H1 (cell line): ENCODE measurements around the gene WNK3. TPM values are rescaled to one million over a fixed set of nuclear protein-coding genes. Genes with fewer than 3 reads are reported as not detected.

Experiments
- BCL11A ChIP-seq, 2 experiments: IDR thresholded peaks; one replicate each; pipeline ENCODE4 v1.6.1; 2011; ENCODE audit warnings: low read depth in 2 of 2, low read length in 2 of 2, mild to moderate bottlenecking in 2 of 2
- EZH2 ChIP-seq: fragments of 200-600 bp; sonication (generic); IDR thresholded peaks from 2 replicates; pipeline ENCODE4 v1.7.1; 2012; ENCODE audit warnings: low read depth, mild to moderate bottlenecking, moderate library complexity, low read length, inconsistent platforms; ENCODE audit not compliant: severe bottlenecking
- GTF2F1 ChIP-seq: IDR thresholded peaks from 2 replicates; pipeline ENCODE4 v1.6.1; 2012; ENCODE audit warnings: low read depth, low read length, improper control_type of control experiment, borderline replicate concordance
- RXRA ChIP-seq: IDR thresholded peaks from 2 replicates; pipeline ENCODE4 v1.6.1; 2011; ENCODE audit warnings: low read depth, mild to moderate bottlenecking, low read length, moderate library complexity; ENCODE audit not compliant: insufficient read depth
- SP1 ChIP-seq: IDR thresholded peaks from 2 replicates; pipeline ENCODE4 v1.6.1; 2011; ENCODE audit warnings: low read depth, low read length
- SRF ChIP-seq: IDR thresholded peaks from 2 replicates; pipeline ENCODE4 v1.6.1; 2011; ENCODE audit warnings: mild to moderate bottlenecking, low read depth, low read length, moderate library complexity
- polyA plus RNA-seq, 7 experiments: library from polyadenylated mRNA; depleted of rRNA in 3 of 7; stranded (reverse) in 5 of 7; unstranded in 2 of 7; fragments of >200 nt in 5 of 7; fragments of 200-250 nt in 2 of 7; gene quantifications; 1 replicate in 5 of 7; 2 replicates in 1 of 7; 4 replicates in 1 of 7; pipeline versions ENCODE4 v1.2.1 to v1.2.3, GENCODE V29; 2011 to 2013; ENCODE audit warnings: missing spikeins in 2 of 7, mixed read lengths in 2 of 7
- total RNA-seq: library from RNA; stranded (reverse); fragmentation: NEBNext Ultra II Directional; extraction: Animal tissue kit (Norgen Biotek cat#: 25700); gene quantifications from 2 replicates; pipeline ENCODE4 v1.2.1, GENCODE V29; 2021
- TF ChIP-seq, protein P1 (sequence below): IDR thresholded peaks from 2 replicates; pipeline ENCODE4 v1.6.1; 2011; ENCODE audit warnings: low read depth, mild to moderate bottlenecking, low read length; ENCODE audit not compliant: insufficient read depth

Gene WNK3
- total and polyA plus RNA-seq, 2 of the 8 experiments (the other 6 are each of a cell fraction or from before 2014, with no cell fraction given), result 5.5 to 37.5 TPM

DNA sequence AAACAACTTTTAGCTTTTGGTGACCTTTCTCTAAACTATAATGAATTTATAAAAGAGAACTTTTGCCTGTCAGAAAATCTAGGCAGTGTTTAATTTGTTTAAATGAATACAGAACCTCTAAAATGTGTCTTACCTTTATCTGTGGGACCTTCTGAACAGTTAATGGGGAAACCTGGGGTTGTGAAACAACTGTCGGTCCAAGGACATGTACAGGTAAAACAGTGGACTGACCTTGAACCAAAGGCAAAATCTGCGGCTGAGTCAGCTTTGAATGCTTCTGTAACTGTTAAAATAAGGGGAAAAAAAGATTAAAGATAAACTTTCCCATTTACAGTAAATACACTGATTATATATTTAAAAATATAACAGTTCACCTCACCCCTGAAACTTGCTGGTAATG, 65.1 kb downstream of the WNK3 start (continued):
- TF ChIP-seq RXRA, result no peak
- no peak for TF ChIP-seq BCL11A (IDR thresholded peaks at IDR 0.05; ENCODE audit: low read depth in 2 of 2, low read length in 2 of 2)
- no peak for TF ChIP-seq EZH2
- TF ChIP-seq, protein P1, sequence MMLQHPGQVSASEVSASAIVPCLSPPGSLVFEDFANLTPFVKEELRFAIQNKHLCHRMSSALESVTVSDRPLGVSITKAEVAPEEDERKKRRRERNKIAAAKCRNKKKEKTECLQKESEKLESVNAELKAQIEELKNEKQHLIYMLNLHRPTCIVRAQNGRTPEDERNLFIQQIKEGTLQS, result no peak
- TF ChIP-seq SRF, result no peak
- no peak for TF ChIP-seq GTF2F1
- TF ChIP-seq SP1, result no peak
